ENCODE results near the gene TTR. TPM values are rescaled to one million over a fixed set of nuclear protein-coding genes. Genes with fewer than 3 reads are reported as not detected.

Gene TTR
- total and polyA plus RNA-seq, 2 experiments from 2014 or later = not detected

DNA sequence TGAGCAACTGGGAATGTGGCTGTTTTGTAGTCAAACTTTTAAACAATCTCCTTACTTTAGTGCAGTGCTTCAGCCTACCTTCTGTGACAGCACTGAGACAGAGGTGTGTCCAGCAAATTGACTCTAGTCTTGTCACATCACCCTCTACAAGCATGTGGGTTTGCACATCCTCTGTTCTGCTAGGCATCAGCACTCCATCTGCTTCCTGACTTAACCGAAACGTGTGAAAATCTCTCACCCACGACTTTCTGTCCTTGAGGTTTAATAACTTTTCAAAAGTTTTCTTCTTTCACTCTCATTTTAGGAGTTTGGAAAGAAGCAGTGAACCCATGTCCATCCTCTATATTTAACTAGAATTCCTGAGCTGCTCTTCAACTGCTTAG lies 42.6 kb downstream of the TTR start (continued):
- TF ChIP-seq, protein P1, sequence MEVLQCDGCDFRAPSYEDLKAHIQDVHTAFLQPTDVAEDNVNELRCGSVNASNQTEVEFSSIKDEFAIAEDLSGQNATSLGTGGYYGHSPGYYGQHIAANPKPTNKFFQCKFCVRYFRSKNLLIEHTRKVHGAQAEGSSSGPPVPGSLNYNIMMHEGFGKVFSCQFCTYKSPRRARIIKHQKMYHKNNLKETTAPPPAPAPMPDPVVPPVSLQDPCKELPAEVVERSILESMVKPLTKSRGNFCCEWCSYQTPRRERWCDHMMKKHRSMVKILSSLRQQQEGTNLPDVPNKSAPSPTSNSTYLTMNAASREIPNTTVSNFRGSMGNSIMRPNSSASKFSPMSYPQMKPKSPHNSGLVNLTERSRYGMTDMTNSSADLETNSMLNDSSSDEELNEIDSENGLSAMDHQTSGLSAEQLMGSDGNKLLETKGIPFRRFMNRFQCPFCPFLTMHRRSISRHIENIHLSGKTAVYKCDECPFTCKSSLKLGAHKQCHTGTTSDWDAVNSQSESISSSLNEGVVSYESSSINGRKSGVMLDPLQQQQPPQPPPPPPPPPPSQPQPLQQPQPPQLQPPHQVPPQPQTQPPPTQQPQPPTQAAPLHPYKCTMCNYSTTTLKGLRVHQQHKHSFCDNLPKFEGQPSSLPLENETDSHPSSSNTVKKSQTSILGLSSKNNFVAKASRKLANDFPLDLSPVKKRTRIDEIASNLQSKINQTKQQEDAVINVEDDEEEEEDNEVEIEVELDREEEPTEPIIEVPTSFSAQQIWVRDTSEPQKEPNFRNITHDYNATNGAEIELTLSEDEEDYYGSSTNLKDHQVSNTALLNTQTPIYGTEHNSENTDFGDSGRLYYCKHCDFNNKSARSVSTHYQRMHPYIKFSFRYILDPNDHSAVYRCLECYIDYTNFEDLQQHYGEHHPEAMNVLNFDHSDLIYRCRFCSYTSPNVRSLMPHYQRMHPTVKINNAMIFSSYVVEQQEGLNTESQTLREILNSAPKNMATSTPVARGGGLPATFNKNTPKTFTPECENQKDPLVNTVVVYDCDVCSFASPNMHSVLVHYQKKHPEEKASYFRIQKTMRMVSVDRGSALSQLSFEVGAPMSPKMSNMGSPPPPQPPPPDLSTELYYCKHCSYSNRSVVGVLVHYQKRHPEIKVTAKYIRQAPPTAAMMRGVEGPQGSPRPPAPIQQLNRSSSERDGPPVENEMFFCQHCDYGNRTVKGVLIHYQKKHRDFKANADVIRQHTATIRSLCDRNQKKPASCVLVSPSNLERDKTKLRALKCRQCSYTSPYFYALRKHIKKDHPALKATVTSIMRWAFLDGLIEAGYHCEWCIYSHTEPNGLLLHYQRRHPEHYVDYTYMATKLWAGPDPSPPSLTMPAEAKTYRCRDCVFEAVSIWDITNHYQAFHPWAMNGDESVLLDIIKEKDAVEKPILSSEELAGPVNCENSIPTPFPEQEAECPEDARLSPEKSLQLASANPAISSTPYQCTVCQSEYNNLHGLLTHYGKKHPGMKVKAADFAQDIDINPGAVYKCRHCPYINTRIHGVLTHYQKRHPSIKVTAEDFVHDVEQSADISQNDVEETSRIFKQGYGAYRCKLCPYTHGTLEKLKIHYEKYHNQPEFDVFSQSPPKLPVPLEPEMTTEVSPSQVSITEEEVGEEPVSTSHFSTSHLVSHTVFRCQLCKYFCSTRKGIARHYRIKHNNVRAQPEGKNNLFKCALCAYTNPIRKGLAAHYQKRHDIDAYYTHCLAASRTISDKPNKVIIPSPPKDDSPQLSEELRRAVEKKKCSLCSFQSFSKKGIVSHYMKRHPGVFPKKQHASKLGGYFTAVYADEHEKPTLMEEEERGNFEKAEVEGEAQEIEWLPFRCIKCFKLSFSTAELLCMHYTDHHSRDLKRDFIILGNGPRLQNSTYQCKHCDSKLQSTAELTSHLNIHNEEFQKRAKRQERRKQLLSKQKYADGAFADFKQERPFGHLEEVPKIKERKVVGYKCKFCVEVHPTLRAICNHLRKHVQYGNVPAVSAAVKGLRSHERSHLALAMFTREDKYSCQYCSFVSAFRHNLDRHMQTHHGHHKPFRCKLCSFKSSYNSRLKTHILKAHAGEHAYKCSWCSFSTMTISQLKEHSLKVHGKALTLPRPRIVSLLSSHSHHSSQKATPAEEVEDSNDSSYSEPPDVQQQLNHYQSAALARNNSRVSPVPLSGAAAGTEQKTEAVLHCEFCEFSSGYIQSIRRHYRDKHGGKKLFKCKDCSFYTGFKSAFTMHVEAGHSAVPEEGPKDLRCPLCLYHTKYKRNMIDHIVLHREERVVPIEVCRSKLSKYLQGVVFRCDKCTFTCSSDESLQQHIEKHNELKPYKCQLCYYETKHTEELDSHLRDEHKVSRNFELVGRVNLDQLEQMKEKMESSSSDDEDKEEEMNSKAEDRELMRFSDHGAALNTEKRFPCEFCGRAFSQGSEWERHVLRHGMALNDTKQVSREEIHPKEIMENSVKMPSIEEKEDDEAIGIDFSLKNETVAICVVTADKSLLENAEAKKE (CRISPR knock-in tag; IDR thresholded peaks at IDR 0.05) = no peak
- TF ChIP-seq, protein P2, sequence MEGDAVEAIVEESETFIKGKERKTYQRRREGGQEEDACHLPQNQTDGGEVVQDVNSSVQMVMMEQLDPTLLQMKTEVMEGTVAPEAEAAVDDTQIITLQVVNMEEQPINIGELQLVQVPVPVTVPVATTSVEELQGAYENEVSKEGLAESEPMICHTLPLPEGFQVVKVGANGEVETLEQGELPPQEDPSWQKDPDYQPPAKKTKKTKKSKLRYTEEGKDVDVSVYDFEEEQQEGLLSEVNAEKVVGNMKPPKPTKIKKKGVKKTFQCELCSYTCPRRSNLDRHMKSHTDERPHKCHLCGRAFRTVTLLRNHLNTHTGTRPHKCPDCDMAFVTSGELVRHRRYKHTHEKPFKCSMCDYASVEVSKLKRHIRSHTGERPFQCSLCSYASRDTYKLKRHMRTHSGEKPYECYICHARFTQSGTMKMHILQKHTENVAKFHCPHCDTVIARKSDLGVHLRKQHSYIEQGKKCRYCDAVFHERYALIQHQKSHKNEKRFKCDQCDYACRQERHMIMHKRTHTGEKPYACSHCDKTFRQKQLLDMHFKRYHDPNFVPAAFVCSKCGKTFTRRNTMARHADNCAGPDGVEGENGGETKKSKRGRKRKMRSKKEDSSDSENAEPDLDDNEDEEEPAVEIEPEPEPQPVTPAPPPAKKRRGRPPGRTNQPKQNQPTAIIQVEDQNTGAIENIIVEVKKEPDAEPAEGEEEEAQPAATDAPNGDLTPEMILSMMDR (conservative IDR thresholded peaks at IDR 0.05; ENCODE audit: low read depth in 2 of 2) = no peak
- TF ChIP-seq ZNF331 (CRISPR knock-in tag; IDR thresholded peaks at IDR 0.05; ENCODE audit: low read depth) = no peak

DNA sequence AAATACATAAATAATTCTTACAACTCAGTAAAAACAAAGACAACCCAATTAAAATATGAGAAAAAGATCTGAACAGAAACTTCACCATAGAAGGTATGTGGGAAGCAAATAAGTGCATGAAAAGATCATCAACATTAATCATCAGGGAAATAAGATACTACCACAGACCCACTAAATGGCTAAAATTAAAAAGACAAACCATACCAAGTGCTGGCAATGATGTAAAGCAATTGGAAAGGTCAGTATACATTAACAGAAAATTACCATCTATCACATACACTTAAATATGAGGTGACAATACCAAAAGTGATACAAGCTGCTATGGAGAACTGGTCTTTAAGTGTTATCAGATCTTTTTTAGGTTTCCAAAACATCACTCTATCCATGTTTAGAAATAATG lies 44.7 kb downstream of the TTR start:
- H3K27ac ChIP-seq (ENCODE audit: low read depth) = no peak overlapping the region
- Mint-ChIP-seq H3K36me3 (ENCODE audit: low read depth) (peaks cover 35% of the 10 kb centered on the region), H3K27ac (no peak overlapping the region), H3K4me3 (no peak overlapping the region), H3K4me1 (peaks cover 5% of the 10 kb centered on the region; the same call in 1 of the 3 replicates), H3K27me3 (ENCODE audit: insufficient read depth, low read depth, poor library complexity) (peaks cover 3% of the 10 kb centered on the region), H3K9me3 (no peaks in the 10 kb centered on the region)
- H3K27me3 ChIP-seq (ENCODE audit: insufficient read depth) = no peaks in the 10 kb centered on the region
- no peak overlapping the region for H3K4me3 ChIP-seq
- no peaks in the 10 kb centered on the region for H3K4me1 ChIP-seq (ENCODE audit: insufficient read depth)
- ATAC-seq (no peak), DNase-seq (ENCODE audit: low spot score) (no peak)
- no peaks in the 10 kb centered on the region for H4K20me1 ChIP-seq (replicated peaks; ENCODE audit: insufficient read depth)
- no peak overlapping the region for H3K4me2 ChIP-seq
- H3K9me2 ChIP-seq (ENCODE audit: insufficient read depth) = no peaks in the 10 kb centered on the region
- H3K36me3 ChIP-seq (ENCODE audit: insufficient read depth) = peaks cover 10% of the 10 kb centered on the region; the same call in 1 of the 2 replicates
- no peak overlapping the region for H2AFZ ChIP-seq
- no peaks in the 10 kb centered on the region for H3F3A ChIP-seq (replicated peaks; ENCODE audit: low read depth)
- TF ChIP-seq, protein P3, sequence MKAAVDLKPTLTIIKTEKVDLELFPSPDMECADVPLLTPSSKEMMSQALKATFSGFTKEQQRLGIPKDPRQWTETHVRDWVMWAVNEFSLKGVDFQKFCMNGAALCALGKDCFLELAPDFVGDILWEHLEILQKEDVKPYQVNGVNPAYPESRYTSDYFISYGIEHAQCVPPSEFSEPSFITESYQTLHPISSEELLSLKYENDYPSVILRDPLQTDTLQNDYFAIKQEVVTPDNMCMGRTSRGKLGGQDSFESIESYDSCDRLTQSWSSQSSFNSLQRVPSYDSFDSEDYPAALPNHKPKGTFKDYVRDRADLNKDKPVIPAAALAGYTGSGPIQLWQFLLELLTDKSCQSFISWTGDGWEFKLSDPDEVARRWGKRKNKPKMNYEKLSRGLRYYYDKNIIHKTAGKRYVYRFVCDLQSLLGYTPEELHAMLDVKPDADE (IDR thresholded peaks at IDR 0.05) = no peak
- no peaks in the 10 kb centered on the region for H3K79me2 ChIP-seq (replicated peaks; ENCODE audit: insufficient read depth)
